Endothelial cell of umbilical vein (primary cell): ENCODE results near the gene ADD1. TPM values are rescaled to one million over a fixed set of nuclear protein-coding genes. Genes with fewer than 3 reads are reported as not detected.

Experiments
- BruUV-seq: library from RNA; stranded (reverse); fragments of 400-500 nt; replicated peaks from 2 replicates; lab custom pipeline; 2021; lab: Mats Ljungman, UMichigan
- CTCF ChIA-PET: fragments of 300-600, 350-600 bp; sonication (Branson Sonifier 250); formaldehyde crosslinking; loops from one replicate; lab custom pipeline; 2021; ENCODE audit warnings: antibody characterized with exemption, inconsistent platforms; lab: Charles Lee
- POLR2A ChIA-PET: fragments of 300-600, 350-600 bp; sonication (Branson Sonifier 250); formaldehyde crosslinking; loops from one replicate; lab custom pipeline; 2021; ENCODE audit warnings: antibody characterized with exemption, inconsistent platforms; lab: Charles Lee
- DNase-seq: peaks from one replicate; pipeline ENCODE4 v3.0.0-alpha.2; 2011; ENCODE audit warnings: low read depth, low spot score
- FAIRE-seq: peaks from 2 replicates; lab custom pipeline; 2011; peaks lifted over from hg19 to GRCh38; lab: Jason Lieb, UNC
- H2AFZ ChIP-seq: 2 replicates; pipeline ENCODE4 v1.6.0; 2012; ENCODE audit warnings: low read depth, low read length, control low read depth, inconsistent platforms
- H3K27ac ChIP-seq: 2 replicates; pipeline ENCODE4 v1.5.1; 2011; ENCODE audit warnings: low read depth, mild to moderate bottlenecking, control low read depth, low read length, moderate library complexity; ENCODE audit not compliant: insufficient read depth
- H3K27me3 ChIP-seq, 2 experiments: 2 replicates each; pipeline versions ENCODE4 v1.6.0 to v1.6.1; 2011; ENCODE audit warnings: low read length in 2 of 2, mixed read lengths in 1 of 2; ENCODE audit not compliant: control insufficient read depth in 2 of 2, insufficient read depth in 2 of 2
- H3K36me3 ChIP-seq, 2 experiments: 2 replicates in 1 of 2; 3 replicates in 1 of 2; pipeline ENCODE4 v1.5.1; 2011; ENCODE audit warnings: low read length in 2 of 2, mild to moderate bottlenecking in 1 of 2, moderate library complexity in 1 of 2; ENCODE audit not compliant: control insufficient read depth in 2 of 2, insufficient read depth in 2 of 2; ENCODE audit errors: extremely low read depth in 1 of 2
- H3K4me1 ChIP-seq: 3 replicates; pipeline ENCODE4 v1.5.1; 2011; ENCODE audit warnings: mild to moderate bottlenecking, low read length; ENCODE audit not compliant: control insufficient read depth, insufficient read depth; ENCODE audit errors: extremely low read depth
- H3K4me2 ChIP-seq: 2 replicates; pipeline ENCODE4 v1.6.1; 2011; ENCODE audit warnings: low read length, control low read depth, mixed read lengths; ENCODE audit not compliant: insufficient read depth
- H3K4me3 ChIP-seq, 3 experiments: fragments of 200-600 bp in 1 of 3; sonication (generic), shearing (Covaris generic) in 1 of 3; replicated peaks in 1 of 3; 2 replicates each; pipeline ENCODE4 v1.5.1; 2011 to 2016; ENCODE audit warnings: control low read depth in 3 of 3, low read length in 3 of 3, mild to moderate bottlenecking in 2 of 3, inconsistent platforms in 1 of 3, low read depth in 1 of 3, moderate library complexity in 1 of 3; ENCODE audit not compliant: insufficient read depth in 1 of 3
- H3K79me2 ChIP-seq: 2 replicates; pipeline ENCODE4 v1.6.0; 2012; ENCODE audit warnings: low read length, inconsistent platforms; ENCODE audit not compliant: control insufficient read depth, insufficient read depth
- H3K9ac ChIP-seq: replicated peaks from 2 replicates; pipeline ENCODE3; 2011; ENCODE audit warnings: low read length, control low read depth; ENCODE audit not compliant: insufficient read depth; ENCODE audit errors: extremely low read depth
- H3K9me1 ChIP-seq: replicated peaks from 3 replicates; pipeline ENCODE4 v1.6.0; 2011; ENCODE audit warnings: mild to moderate bottlenecking, low read length; ENCODE audit not compliant: control insufficient read depth, insufficient read depth; ENCODE audit errors: extremely low read depth
- H3K9me3 ChIP-seq: replicated peaks from 2 replicates; pipeline ENCODE4 v1.5.1; 2012; ENCODE audit warnings: low read length, inconsistent platforms; ENCODE audit not compliant: control insufficient read depth, insufficient read depth
- H4K20me1 ChIP-seq: replicated peaks from 2 replicates; pipeline ENCODE3; 2011; ENCODE audit warnings: mild to moderate bottlenecking, low read length; ENCODE audit not compliant: control insufficient read depth, insufficient read depth; ENCODE audit errors: extremely low read depth
- CTCF ChIP-seq, 2 donors: IDR thresholded peaks; 1 replicate in 1 of 2; 2 replicates in 1 of 2; pipeline ENCODE4 v1.5.1; 2011; ENCODE audit warnings: low read length in 2 of 2, mild to moderate bottlenecking in 2 of 2, moderate library complexity in 2 of 2, control low read depth in 1 of 2, inconsistent platforms in 1 of 2, low read depth in 1 of 2; ENCODE audit not compliant: insufficient read depth in 1 of 2; ENCODE audit errors: extremely low read depth in 1 of 2
- EZH2 ChIP-seq: IDR thresholded peaks from 2 replicates; pipeline ENCODE4 v1.6.1; 2012; ENCODE audit warnings: borderline replicate concordance, low read depth, mild to moderate bottlenecking, moderate library complexity, low read length, inconsistent platforms; ENCODE audit not compliant: severe bottlenecking
- FOS ChIP-seq: IDR thresholded peaks from 2 replicates; pipeline ENCODE4 v1.6.1; 2011; ENCODE audit warnings: mild to moderate bottlenecking, low read length, moderate library complexity, borderline replicate concordance; ENCODE audit not compliant: insufficient read depth
- GATA2 ChIP-seq: IDR thresholded peaks from 2 replicates; pipeline ENCODE4 v1.7.0; 2011; ENCODE audit warnings: low read depth, mild to moderate bottlenecking, moderate library complexity, mixed read lengths, low read length; ENCODE audit not compliant: insufficient read length, insufficient read depth
- JUN ChIP-seq: IDR thresholded peaks from 2 replicates; pipeline ENCODE4 v1.6.1; 2011; ENCODE audit warnings: borderline replicate concordance, low read depth; ENCODE audit not compliant: insufficient read length, insufficient read depth
- MAX ChIP-seq: IDR thresholded peaks from 2 replicates; pipeline ENCODE4 v1.6.1; 2011; ENCODE audit not compliant: insufficient read depth, insufficient read length
- MYC ChIP-seq: IDR thresholded peaks from one replicate; pipeline ENCODE4 v1.6.1; 2011; ENCODE audit warnings: mild to moderate bottlenecking, low read depth, low read length
- POLR2A ChIP-seq: IDR thresholded peaks from 2 replicates; pipeline ENCODE4 v1.6.1; 2012; ENCODE audit warnings: low read depth, mild to moderate bottlenecking, control low read depth, low read length
- POLR2AphosphoS5 ChIP-seq: IDR thresholded peaks from 2 replicates; pipeline ENCODE4 v1.6.1; 2012; ENCODE audit warnings: low read depth, mild to moderate bottlenecking, control low read depth, low read length, moderate library complexity; ENCODE audit not compliant: insufficient read depth
- dilution Hi-C: fragments of 300-500 bp; cut with MboI; formaldehyde crosslinking; loops from one replicate; pipeline ENCODE4 v1.15.0; 2019; ENCODE audit warnings: low sequenced_read_pairs; ENCODE audit not compliant: extremely low pct_ligation_motif_present
- intact Hi-C: fragments of 100-400 bp; cut with micrococcal nuclease; formaldehyde crosslinking; loops from one replicate; pipeline ENCODE4 v1.10.0; 2022
- polyA plus RNA-seq, 4 experiments: library from polyadenylated mRNA; depleted of rRNA in 3 of 4; stranded (reverse) in 3 of 4; unstranded in 1 of 4; fragments of >200 nt; gene quantifications; 2 replicates each; pipeline versions ENCODE4 v1.2.1 to v1.2.3, GENCODE V29; 2011 to 2012; ENCODE audit warnings: missing spikeins in 1 of 4
- total RNA-seq: library from RNA; stranded (reverse); gene quantifications from 2 replicates; pipeline ENCODE4 v1.2.3, GENCODE V29; 2021

ADD1 gene
- total and polyA plus RNA-seq, 2 donors (not counting 3 experiments of a cell fraction or from before 2014, with no cell fraction given), result 219 to 305 TPM

- Histone ChIP-seq H3K27ac (no peak overlapping the region), H2AFZ (no peak overlapping the region), H3K9me3 (no peaks in the 10 kb centered on the region), H3K4me1 (no peaks in the 10 kb centered on the region), H3K4me2 (no peak overlapping the region), H3K79me2 (no peaks in the 10 kb centered on the region), H3K36me3 (peaks cover 22 to 74% of the 10 kb centered on the region in 2 experiments), H3K27me3 (no peaks in the 10 kb centered on the region), H4K20me1 (no peaks in the 10 kb centered on the region), H3K9ac (no peak overlapping the region), H3K9me1 (no peaks in the 10 kb centered on the region), H3K4me3 (no peak overlapping the region)
- ChIA-PET POLR2A (no interaction called here), CTCF (no interaction called here)
- FAIRE-seq (no peak), DNase-seq (no peak)
- TF ChIP-seq POLR2AphosphoS5 (no peak), FOS (no peak), JUN (no peak), MAX (no peak)
- dilution Hi-C loops (no loop called here), intact Hi-C loops (no loop called here)
- no TSS peak for BruUV-seq
These were observed 98.4 kb downstream of the ADD1 start for GRCh38 chr4:2942037-2942531.

GRCh38 chr4:2942532-2943363 is 99.1 kb downstream of the ADD1 start:
- Histone ChIP-seq H3K4me3 (no peak overlapping the region), H3K9ac (no peak overlapping the region), H3K27ac (no peak overlapping the region), H3K9me3 (no peaks in the 10 kb centered on the region), H3K4me2 (no peak overlapping the region), H3K36me3 (peaks cover 28 to 78% of the 10 kb centered on the region in 2 experiments), H3K27me3 (no peaks in the 10 kb centered on the region), H3K9me1 (no peaks in the 10 kb centered on the region), H3K79me2 (no peaks in the 10 kb centered on the region), H4K20me1 (no peaks in the 10 kb centered on the region), H2AFZ (no peak overlapping the region), H3K4me1 (no peaks in the 10 kb centered on the region)
- TF ChIP-seq JUN, result no peak
- TF ChIP-seq GATA2, result no peak
- no peak for TF ChIP-seq POLR2AphosphoS5
- TF ChIP-seq MYC, result no peak
- no peak for TF ChIP-seq CTCF (IDR thresholded peaks at IDR 0.05; ENCODE audit: extremely low read depth in 1 of 2, insufficient read depth in 1 of 2, low read depth in 1 of 2, low read length in 2 of 2)
- TF ChIP-seq POLR2A, result no peak
- no peak for TF ChIP-seq EZH2
- TF ChIP-seq MAX, result no peak
- TF ChIP-seq FOS, result no peak
- POLR2A ChIA-PET, result no interaction called here
- CTCF ChIA-PET, result no interaction called here
- intact Hi-C loops, result no loop called here
- DNase-seq (no peak), FAIRE-seq (no peak)
- BruUV-seq, result no TSS peak
- dilution Hi-C loops, result no loop called here
